OCI-LY1 (cell line): ENCODE data around the gene UGT3A2.

Experiments
- EZH2 ChIP-seq: fragments of 200-600 bp; sonication (generic), shearing (Covaris generic); IDR thresholded peaks from 2 replicates; pipeline ENCODE4 v1.8.0; 2017; ENCODE audit warnings: borderline replicate concordance, mixed run types, mild to moderate bottlenecking, antibody characterized with exemption, low read length, moderate library complexity, mixed read lengths
- TF ChIP-seq, protein P1 (sequence below): fragments of 200-600 bp; sonication (generic), shearing (Covaris generic); IDR thresholded peaks from 2 replicates; pipeline ENCODE4 v1.5.1; 2017; ENCODE audit warnings: mild to moderate bottlenecking, antibody characterized with exemption, low read length, moderate library complexity, mixed read lengths

DNA sequence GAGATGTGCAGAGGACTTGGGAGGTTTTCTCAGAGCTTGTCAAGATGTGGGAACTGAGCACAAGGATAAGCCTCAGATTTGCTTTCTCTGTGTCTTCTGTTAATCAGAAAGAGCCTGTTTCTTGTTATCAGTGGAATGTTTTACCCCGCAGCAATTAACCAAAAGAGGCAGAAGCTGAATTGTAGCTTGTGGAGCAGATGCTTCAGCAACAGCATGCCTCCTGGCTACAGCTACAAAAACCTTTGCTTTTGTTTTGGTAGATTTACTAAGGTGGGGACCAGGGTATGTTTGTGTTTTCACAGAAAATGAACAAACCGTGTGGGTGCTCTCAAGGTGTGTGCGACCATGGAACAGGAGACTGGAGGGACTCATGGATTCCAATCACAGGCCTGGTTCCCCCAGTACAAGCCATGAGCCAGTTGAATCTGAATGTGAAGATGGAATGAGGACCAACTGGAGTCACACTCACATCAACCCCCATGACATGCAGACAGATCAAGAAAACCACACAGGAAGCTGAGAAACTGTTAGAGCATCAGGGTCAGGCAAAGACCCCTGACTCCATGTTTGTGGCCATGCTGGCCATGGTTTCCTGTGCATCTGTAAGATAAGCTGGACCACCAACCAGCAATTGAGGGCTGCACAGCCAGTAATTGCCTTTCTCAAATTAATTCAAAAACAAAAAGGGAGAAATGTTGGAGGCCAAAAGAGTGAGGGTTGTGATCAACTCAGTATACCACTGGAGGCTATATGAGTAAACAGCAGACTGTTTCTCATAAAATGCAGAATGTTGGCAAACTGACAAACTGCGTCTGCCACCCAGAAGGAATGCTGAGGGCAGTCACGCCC, 6.9 kb downstream of the UGT3A2 start:
- TF ChIP-seq, protein P1, sequence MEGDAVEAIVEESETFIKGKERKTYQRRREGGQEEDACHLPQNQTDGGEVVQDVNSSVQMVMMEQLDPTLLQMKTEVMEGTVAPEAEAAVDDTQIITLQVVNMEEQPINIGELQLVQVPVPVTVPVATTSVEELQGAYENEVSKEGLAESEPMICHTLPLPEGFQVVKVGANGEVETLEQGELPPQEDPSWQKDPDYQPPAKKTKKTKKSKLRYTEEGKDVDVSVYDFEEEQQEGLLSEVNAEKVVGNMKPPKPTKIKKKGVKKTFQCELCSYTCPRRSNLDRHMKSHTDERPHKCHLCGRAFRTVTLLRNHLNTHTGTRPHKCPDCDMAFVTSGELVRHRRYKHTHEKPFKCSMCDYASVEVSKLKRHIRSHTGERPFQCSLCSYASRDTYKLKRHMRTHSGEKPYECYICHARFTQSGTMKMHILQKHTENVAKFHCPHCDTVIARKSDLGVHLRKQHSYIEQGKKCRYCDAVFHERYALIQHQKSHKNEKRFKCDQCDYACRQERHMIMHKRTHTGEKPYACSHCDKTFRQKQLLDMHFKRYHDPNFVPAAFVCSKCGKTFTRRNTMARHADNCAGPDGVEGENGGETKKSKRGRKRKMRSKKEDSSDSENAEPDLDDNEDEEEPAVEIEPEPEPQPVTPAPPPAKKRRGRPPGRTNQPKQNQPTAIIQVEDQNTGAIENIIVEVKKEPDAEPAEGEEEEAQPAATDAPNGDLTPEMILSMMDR: no peak
- TF ChIP-seq EZH2: no peak
